Mesangial cell (primary cell): ENCODE data around the gene SMIM3. TPM values are rescaled to one million over a fixed set of nuclear protein-coding genes. Genes with fewer than 3 reads are reported as not detected.

ENCODE experiments used
- total RNA-seq: library from RNA; depleted of rRNA; stranded (reverse); fragments of >200 nt; gene quantifications from 2 replicates; pipeline ENCODE4 v1.2.3, GENCODE V29; 2015

SMIM3 gene, protein sequence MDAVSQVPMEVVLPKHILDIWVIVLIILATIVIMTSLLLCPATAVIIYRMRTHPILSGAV
- total RNA-seq: 18.9 and 33.1 TPM in 2 replicates

GRCh38 chr5:150778517-150779396 lies at the start of gene SMIM3:
TSS of gene SMIM3 (plus strand) at chr5:150778757. CDS start at chr5:150795441, 16,684 bp downstream.

GRCh38 chr5:150758531-150759333 lies 19.8 kb upstream of the SMIM3 start, which contains the start of gene DCTN4:
TSS of gene DCTN4 (minus strand) at chr5:150759017. CDS start at chr5:150758993, 24 bp downstream.

DNA sequence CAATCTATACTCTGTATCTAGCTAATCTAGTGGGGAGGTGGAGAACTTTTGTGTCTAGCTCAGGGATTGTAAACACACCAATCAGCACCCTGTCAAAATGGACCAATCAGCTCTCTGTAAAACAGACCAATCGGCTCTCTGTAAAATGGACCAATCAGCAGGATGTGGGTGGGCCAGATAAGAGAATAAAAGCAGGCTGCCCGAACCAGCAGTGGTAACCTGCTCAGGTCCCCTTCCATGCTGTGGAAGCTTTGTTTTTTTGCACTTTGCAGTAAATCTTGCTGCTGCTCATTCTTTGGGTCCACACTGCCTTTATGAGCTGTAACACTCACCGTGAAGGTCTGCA lies 67.7 kb downstream of the SMIM3 start, which contains the start of gene IRGM:
Gene IRGM, plus strand, starts transcription at position 214 of the 346 bp plus-strand sequence. CDS start 1,603 bp downstream, outside the sequence.

Other genes with a start within 250 kb of the SMIM3 start
- gene SYNPO, start 138.1 kb upstream of the SMIM3 start, total RNA-seq: 4.1 and 11.0 TPM in 2 replicates
- gene MYOZ3, start 117.5 kb upstream of the SMIM3 start, total RNA-seq: 1.5 and 2.4 TPM in 2 replicates
- 22.8 and 25.1 TPM in 2 replicates for gene RBM22, start 77.7 kb upstream of the SMIM3 start, total RNA-seq
- gene DCTN4, start 19.7 kb upstream of the SMIM3 start, total RNA-seq: 27.1 and 35.6 TPM in 2 replicates
- not detected in 2 replicates for gene IRGM, start 67.8 kb downstream of the SMIM3 start, total RNA-seq
- gene ZNF300, start 126.2 kb downstream of the SMIM3 start, total RNA-seq: 3.7 and 4.1 TPM in 2 replicates
- 9.9 and 91.5 TPM in 2 replicates for gene GPX3, start 241.8 kb downstream of the SMIM3 start, total RNA-seq